HG03565 (cell line): Measurements from ENCODE around the gene AJM1.
"Not testable (repeated sequence)": the region's sequence is repeated elsewhere in the genome, so short reads cannot be mapped to it uniquely, and the experiment has no call there.

ENCODE experiments used
- ATAC-seq: cut with Tn5 transposase; IDR thresholded peaks from one replicate; pipeline ENCODE4 v1.9.1; 2021; ENCODE audit warnings: mild to moderate bottlenecking, moderate library complexity; ENCODE audit not compliant: unreplicated experiment

AJM1 gene

GRCh38 chr9:136866898-136867421, 24.7 kb downstream of the AJM1 start:
- not testable (repeated sequence) for ATAC-seq

DNA sequence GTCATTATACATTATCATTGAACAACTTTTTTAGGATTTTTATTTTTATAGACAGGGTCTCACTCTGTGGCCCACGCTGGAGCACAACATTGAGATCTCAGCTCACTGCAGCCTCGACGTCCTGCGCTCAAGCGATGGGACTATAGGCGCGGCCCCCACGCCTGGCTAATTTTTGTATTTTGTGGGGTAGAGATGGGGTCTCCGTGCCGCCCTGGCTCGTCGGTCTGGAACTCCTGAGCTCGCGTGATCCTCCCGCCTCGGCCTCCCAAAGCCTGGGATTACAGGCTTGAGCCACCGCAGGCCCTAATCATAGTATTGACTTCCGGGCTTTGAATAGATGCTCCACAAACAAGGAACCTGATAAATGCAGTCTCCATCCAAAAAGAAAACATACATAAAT, 25.2 kb downstream of the AJM1 start:
- ATAC-seq: no peak

DNA sequence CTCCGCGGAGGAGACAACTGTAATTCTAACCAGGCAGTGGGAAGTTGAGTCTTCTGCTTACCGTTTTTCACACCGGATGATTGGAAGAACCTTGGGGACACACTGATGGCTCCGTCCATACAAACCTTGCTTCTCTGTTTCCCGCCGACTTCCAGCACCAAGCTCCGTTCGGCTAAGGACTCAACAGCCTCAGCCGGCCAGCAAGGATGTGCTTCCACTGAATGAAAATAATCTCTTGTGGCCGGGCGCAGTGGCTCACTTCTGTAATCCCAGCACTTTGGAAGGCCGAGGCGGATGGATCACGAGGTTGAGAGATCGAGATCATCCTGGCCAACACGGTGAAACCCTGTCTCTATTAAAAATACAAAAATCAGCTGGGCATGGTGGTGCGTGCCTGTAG, 25.6 kb downstream of the AJM1 start:
- no peak for ATAC-seq

DNA sequence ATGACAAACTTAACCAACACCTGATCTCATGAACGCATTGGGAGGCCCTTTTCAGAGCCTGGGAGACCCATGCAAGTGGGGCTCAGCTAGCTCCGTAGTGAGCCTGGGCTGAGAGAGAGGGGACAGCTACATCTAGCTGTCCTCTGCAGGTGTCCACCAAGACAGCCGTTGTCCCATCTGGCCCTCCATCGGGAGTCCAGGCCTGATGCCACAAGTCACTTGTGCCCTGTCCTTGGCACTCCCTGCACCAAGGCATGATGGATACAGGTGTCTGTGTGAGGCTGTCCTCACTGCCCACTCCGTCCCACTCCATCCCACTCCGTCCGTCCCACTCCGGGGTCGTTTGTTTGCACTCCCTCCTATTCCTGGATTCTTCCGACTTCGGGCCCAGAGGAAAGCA, 26.4 kb downstream of the AJM1 start:
- no peak for ATAC-seq

DNA sequence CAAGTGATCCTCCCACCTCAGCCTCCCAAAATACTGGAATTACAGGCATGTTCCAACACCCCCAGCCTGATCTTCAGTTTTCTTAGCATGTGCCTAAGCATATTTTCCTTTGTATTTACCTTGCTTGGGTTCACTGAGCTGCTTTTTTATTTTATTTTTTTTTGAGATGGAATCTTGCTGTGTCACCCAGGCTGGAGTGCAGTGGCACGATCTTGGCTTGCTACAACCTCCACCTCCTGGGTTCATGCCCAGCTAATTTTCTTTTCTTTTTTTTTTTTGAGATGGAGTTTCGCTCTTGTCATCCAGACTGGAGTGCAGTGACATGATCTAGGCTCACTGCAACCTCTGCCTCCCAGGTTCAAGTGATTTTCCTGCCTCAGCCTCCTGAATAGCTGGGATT, 27.3 kb downstream of the AJM1 start:
- not testable (repeated sequence) for ATAC-seq

DNA sequence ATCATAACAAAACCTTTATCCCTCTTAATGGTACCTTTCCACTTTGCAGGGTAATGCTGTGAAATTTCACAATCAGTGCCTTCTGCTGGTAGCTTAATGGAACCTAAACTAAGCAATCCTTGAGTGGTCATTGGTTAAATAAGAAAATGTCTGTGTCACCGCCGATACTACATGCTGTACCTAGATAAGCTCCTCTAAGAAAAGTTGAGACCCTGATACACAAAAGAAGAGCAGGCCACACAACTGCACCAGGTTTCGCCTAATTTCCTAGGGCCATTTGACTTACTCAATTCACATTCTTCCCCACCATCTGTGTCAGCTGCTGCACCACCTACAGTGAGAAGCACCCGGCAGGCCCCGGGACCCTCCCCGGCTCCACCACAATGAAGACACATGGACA, 32.9 kb downstream of the AJM1 start:
- no peak for ATAC-seq

- no peak for ATAC-seq
These were observed 34.2 kb downstream of the AJM1 start for GRCh38 chr9:136876476-136876875.

DNA sequence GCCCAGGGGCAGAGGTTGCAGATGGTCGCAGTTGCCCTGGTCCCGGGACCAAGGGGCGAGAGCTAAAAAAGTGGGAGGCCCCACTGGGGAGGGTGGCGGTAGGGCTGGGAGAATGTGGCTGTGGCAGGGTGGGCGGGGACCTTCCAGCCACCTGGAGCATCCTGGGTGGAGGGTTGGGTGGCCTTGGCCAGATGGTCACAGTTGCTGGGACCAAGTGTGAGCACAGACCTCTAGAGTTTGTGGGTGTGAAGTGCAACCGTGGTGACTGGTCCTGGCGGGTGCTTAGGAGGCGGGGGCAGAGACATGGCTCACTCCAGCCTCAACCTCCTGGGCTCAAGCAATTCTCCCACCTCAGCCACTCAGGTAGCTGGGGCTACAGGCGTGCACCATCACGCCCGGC, 38.4 kb downstream of the AJM1 start:
- ATAC-seq: no peak

DNA sequence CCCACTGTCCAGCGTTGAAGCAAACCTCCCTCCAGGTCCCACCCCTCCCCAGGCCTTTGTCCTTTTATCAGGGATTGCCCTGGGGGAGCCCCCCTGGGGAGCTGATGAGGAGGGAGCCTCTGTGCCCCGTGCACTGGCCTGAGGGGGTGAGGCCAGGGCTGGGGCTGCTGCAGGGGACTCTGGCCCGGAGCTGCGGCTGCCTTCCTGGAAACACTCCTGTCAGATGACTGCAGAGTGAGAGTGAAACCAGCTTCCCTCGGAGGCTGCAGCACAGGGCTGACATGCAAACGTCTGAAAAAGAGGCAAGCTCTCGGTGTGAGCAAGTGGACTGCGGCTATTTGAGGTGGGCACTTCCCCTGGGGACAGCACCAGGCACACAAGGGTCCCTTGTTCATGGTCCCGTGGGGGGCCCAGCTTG, 39.4 kb downstream of the AJM1 start:
- ATAC-seq: no peak

DNA sequence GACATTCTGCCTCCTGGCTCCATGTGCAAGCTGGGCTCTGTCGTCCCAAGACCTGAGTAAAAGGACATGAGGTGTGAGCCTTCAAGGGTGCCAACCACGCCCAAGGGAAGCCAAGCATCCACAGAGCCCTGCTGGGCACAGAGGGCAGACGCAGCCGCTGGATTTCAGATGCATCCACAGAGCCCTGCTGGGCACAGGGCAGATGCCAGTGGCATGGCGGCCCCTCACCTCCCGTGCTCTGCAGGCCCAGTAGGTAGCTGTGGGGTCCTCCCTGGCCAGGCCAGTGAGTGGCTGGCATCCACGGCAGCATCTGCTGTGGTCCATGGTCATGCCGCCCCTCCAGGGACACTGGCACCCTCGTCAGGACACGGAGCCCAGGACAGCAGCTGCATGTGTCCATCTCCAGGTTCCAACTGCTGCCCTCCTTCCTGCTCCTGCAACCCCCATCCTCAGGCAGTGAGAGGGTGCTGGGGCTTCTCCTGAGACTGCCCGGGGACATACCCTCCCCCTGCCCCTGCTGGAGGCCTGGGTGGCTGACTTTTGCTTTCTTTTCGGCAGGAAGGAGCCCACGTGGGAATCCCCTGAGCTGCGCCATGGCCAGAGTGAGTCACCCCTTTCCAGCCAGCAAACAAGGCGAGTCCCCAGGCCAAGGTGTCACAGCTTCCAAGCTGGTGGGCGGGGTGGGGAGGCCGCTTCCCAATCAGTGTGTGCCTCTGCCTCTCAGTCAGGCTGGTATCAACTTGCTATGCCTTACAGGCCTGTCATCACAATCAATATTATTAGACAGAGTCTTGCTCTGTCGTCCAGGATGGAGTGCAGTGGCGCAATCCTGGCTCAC, 40.0 kb downstream of the AJM1 start:
- ATAC-seq: no peak

DNA sequence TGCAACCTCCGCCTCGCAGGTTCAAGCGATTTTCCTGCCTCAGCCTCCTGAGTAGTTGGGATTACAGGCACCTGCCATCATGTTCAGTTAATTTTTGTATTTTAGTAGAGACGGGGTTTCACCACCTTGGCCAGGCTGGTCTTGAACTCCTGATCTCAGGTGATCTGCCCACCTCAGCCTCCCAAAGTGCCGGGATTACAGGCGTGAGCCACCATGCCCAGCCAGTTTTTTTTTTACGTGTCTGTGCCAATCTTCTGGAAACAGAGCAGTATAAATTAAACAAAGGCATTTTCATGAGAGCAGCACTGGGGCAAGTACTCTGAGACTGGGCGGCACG, 40.6 kb downstream of the AJM1 start:
- not testable (repeated sequence) for ATAC-seq

- ATAC-seq: not testable (repeated sequence)
These were observed 41.4 kb downstream of the AJM1 start for GRCh38 chr9:136883670-136884069.

DNA sequence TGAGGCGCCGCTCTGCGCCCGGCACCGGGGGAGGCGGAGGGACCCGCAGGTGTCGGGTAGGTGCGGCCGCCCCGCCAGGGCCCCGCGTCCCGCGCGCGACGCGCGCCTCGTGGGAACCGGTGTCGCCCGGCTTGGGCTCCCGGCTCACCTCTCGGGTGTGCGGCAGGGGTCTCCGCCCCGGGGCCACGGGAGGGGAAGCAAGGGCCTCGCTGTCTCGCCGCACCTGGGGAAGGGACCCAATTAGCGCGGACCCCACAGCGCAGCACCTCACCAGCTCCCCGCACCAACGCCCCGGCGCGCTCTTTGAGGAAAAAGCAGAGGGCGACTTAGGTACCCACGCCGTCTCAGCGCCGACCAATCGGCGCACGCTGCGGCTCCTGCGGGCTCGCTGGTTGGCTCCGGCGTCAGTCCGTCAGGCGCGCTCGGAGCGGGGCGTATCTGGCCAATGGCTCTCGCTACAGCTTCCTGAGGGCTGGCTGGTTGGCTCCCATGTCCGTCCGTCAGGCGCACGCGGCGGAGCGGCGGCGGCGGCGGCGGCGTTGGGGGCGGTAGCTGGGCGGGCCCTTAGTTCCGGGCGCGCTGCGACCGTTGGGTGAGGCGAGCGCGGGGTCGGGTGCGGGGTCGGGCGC, 43.8 kb downstream of the AJM1 start, which contains the start of gene TRAF2:
Gene TRAF2, plus strand, starts transcription at position 567 of the 629 bp plus-strand sequence. CDS start 12,225 bp downstream, outside the sequence.
- peak; percentile 75 for ATAC-seq

GRCh38 chr9:136886610-136887597, 44.6 kb downstream of the AJM1 start:
- ATAC-seq: peak; percentile 24

GRCh38 chr9:136888454-136888853, 46.2 kb downstream of the AJM1 start:
- ATAC-seq: no peak

GRCh38 chr9:136889858-136890257, 47.6 kb downstream of the AJM1 start:
- no peak for ATAC-seq

DNA sequence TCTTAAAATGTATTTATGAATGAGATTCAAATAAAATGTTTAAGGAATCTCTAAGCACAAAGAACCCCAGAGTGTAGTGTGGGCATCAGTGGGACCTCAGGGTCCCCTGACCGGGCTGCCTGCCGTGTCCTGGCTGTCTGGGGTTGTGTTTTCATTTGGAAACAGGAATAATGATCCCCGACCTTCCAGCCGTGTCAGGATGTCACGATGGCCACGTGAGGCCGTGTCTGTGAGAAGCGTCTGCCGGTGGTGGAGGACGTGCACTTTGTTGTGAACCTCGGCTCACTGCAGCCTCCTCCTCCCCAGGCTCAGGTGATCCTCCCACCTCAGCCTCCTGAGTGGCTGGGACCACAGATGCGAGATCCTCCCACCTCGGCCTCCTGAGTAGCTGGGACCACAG, 48.4 kb downstream of the AJM1 start:
- no peak for ATAC-seq
